ENCODE measurements around the gene LDHAL6A. TPM values are rescaled to one million over a fixed set of nuclear protein-coding genes. Genes with fewer than 3 reads are reported as not detected.

The LDHAL6A gene
- total RNA-seq, 1 donor from 2014 or later = not detected

GRCh38 chr11:18492888-18493287 is 37.2 kb downstream of the LDHAL6A start:
- Mint-ChIP-seq H3K36me3 (ENCODE audit: insufficient read depth) (peaks cover 21% of the 10 kb centered on the region), H3K4me1 (ENCODE audit: low read depth) (peaks cover 18% of the 10 kb centered on the region), H3K27me3 (no peaks in the 10 kb centered on the region), H3K27ac (no peak overlapping the region), H3K4me3 (ENCODE audit: low read depth) (no peak overlapping the region), H3K9me3 (ENCODE audit: low read depth) (no peaks in the 10 kb centered on the region)
- DNase-seq (ENCODE audit: low spot score, unreplicated experiment) = no peak
- no peak for TF ChIP-seq CTCF (IDR thresholded peaks at IDR 0.05; ENCODE audit: unreplicated experiment)

- Mint-ChIP-seq H3K9me3 (ENCODE audit: low read depth) (no peaks in the 10 kb centered on the region), H3K36me3 (ENCODE audit: insufficient read depth) (peaks cover 21% of the 10 kb centered on the region), H3K4me3 (ENCODE audit: low read depth) (no peak overlapping the region), H3K4me1 (ENCODE audit: low read depth) (peaks cover 18% of the 10 kb centered on the region), H3K27me3 (no peaks in the 10 kb centered on the region), H3K27ac (no peak overlapping the region)
- no peak for DNase-seq (ENCODE audit: low spot score, unreplicated experiment)
- no peak for TF ChIP-seq CTCF (IDR thresholded peaks at IDR 0.05; ENCODE audit: unreplicated experiment)
Measured at GRCh38 chr11:18493310-18493709, 37.7 kb downstream of the LDHAL6A start.

GRCh38 chr11:18495271-18495670 is 39.6 kb downstream of the LDHAL6A start:
- no peak overlapping the region for H3K4me3 Mint-ChIP-seq (ENCODE audit: low read depth)
- H3K27ac Mint-ChIP-seq = no peak overlapping the region
- peaks cover 18% of the 10 kb centered on the region for H3K4me1 Mint-ChIP-seq (ENCODE audit: low read depth)
- no peaks in the 10 kb centered on the region for H3K27me3 Mint-ChIP-seq
- H3K9me3 Mint-ChIP-seq (ENCODE audit: low read depth) = no peaks in the 10 kb centered on the region
- no peak for DNase-seq (ENCODE audit: low spot score, unreplicated experiment)
- H3K36me3 Mint-ChIP-seq (ENCODE audit: insufficient read depth) = peaks cover 22% of the 10 kb centered on the region
- TF ChIP-seq CTCF (IDR thresholded peaks at IDR 0.05; ENCODE audit: unreplicated experiment) = no peak

- H3K4me1 Mint-ChIP-seq (ENCODE audit: low read depth) = peaks cover 16% of the 10 kb centered on the region
- no peak overlapping the region for H3K4me3 Mint-ChIP-seq (ENCODE audit: low read depth)
- H3K27ac Mint-ChIP-seq = no peak overlapping the region
- H3K9me3 Mint-ChIP-seq (ENCODE audit: low read depth) = no peaks in the 10 kb centered on the region
- H3K27me3 Mint-ChIP-seq = no peaks in the 10 kb centered on the region
- DNase-seq (ENCODE audit: low spot score, unreplicated experiment) = no peak
- peaks cover 20% of the 10 kb centered on the region for H3K36me3 Mint-ChIP-seq (ENCODE audit: insufficient read depth)
- no peak for TF ChIP-seq CTCF (IDR thresholded peaks at IDR 0.05; ENCODE audit: unreplicated experiment)
Measured at GRCh38 chr11:18495703-18496102, 40.0 kb downstream of the LDHAL6A start.

- no peak for TF ChIP-seq CTCF (IDR thresholded peaks at IDR 0.05; ENCODE audit: unreplicated experiment)
- peaks cover 33% of the 10 kb centered on the region for H3K36me3 Mint-ChIP-seq (ENCODE audit: insufficient read depth)
Measured at GRCh38 chr11:18498039-18498438, 42.4 kb downstream of the LDHAL6A start.

More at GRCh38 chr11:18498039-18498438, 42.4 kb downstream of the LDHAL6A start:
- Mint-ChIP-seq H3K27ac (no peak overlapping the region), H3K9me3 (ENCODE audit: low read depth) (no peaks in the 10 kb centered on the region), H3K4me3 (ENCODE audit: low read depth) (no peak overlapping the region), H3K4me1 (ENCODE audit: low read depth) (peaks cover 3% of the 10 kb centered on the region), H3K27me3 (no peaks in the 10 kb centered on the region)
- DNase-seq (ENCODE audit: low spot score, unreplicated experiment) = no peak
